HG02623 (cell line): ENCODE results near the gene CTH.
"Not testable (repeated sequence)": the region's sequence is repeated elsewhere in the genome, so short reads cannot be mapped to it uniquely, and the experiment has no call there.

ENCODE experiments used
- ATAC-seq: cut with Tn5 transposase; IDR thresholded peaks from one replicate; pipeline ENCODE4 v1.9.1; 2021; ENCODE audit warnings: moderate library complexity; ENCODE audit not compliant: unreplicated experiment

Gene CTH

DNA sequence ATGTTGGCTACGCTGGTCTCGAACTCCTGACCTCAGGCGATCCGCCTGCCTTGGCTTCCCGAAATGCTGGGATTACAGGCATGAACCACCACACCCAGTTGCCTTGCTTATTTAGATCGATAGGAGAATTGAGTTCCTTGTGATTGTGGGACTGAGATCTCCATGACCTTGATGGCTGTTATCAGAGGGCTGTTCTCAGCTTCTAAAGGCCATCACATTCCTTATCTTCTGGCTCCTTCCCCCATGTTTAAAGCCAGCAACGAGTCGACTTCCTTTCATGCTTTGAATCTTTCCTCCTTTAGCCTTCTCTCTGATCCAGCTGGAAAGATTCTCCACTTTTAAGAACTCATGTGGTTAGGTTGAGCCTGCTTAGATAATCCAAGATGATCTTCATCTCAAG lies 38.0 kb downstream of the CTH start:
- no peak for ATAC-seq

DNA sequence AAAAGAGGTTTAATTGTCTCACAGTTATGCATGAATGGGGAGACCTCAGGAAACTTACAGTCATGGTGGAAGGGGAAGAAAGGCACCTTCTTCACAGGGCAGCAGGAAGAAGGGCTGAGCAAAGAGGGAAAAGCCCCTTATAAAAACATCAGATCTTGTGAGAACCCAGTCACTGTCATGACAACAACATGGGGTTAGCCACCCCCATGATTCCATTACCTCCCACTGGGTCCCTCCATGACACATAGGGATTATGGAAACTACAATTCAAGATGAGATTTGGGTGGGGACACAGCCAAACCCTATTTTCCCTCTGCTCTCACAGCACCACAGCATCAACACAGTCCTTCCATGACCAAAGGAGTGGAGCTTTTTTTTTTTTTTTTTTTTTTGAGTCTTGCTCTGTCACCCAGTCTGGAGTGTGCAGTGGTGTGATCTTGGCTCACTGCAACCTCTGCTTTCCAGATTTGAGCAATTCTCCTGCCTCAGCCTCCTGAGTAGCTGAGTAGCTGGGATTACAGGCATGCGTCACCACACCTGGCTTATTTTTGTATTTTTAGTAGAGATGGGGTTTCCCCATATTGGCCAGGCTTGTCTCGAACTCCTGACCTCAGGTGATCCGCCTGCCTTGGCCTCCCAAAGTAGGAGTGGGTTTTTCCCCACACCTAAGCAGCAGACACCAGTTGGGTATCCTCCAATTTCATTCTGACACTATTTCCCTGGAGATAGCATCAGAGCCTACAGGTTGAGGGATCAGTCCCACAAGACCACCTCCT lies 41.3 kb downstream of the CTH start:
- ATAC-seq = not testable (repeated sequence)

DNA sequence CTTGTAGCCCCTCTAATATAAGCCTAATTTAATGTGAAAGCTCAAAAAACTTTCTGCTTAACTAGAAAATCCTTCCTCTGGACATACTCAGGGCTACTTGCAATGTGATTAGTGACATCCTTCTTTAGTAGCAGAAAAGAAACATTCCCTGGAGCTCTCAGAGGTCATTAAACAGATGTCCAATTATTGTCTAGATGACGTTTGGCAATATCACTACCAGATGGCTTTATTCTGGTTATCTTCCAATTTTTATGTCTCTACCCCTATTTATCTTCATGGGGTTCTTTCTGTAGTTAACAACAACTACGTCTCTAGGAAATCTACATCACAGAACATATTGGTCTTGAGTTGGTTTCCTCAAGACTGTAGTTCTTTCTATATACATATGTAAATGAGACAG lies 44.2 kb downstream of the CTH start:
- ATAC-seq = no peak

DNA sequence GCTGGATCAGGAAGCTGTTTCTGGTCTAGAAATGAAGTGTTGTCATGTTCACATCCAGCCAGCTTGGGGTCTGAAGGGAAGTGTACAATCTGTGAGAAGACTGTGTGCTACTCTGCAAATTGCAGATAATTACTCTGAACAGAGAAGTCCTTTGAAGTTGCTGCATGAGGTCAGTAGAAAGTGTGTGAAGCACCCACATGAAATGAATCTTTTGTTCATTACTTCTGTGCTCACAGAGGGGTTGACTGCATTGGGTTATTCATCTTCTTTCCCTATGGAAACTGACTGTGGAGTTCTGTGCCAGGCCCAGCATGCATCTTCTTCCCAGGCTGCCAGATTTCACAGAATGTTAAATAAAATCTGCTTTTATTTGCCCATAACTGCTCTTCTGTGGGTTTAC lies 47.1 kb downstream of the CTH start:
- ATAC-seq = no peak

DNA sequence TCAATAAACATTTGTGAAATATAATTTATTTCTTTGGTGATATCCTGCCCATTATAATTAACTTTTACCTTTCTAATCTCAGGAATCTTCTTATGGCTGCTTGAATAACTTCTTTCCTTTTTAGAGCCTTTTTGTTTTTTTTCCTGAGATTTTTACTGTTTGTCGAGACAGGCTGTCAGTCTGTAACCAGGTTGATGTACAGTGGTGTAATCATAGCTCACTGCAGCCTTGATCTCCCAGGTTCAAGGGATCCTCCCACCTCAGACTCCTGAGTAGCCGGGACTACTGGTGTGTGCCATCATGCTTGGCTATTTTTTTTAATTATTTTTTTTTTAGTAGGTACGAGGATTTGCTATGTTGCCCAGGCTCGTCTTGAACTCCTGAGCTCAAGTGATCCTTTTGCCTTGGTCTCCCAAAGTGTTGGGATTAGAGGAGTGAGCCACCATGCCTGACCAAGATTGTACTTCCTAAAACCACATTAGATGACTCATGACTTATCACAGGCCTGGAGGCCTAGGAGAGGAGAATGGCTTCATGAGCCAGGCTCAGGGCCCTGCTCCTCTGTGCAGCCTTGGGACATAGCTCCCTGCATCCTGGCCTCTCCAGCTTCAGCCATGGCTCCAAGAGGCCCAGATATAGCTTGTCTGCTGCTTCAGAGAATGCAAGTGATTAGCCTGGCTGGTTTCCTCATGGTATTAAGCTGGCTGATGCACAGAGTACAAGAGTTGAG lies 48.6 kb downstream of the CTH start:
- no peak for ATAC-seq

DNA sequence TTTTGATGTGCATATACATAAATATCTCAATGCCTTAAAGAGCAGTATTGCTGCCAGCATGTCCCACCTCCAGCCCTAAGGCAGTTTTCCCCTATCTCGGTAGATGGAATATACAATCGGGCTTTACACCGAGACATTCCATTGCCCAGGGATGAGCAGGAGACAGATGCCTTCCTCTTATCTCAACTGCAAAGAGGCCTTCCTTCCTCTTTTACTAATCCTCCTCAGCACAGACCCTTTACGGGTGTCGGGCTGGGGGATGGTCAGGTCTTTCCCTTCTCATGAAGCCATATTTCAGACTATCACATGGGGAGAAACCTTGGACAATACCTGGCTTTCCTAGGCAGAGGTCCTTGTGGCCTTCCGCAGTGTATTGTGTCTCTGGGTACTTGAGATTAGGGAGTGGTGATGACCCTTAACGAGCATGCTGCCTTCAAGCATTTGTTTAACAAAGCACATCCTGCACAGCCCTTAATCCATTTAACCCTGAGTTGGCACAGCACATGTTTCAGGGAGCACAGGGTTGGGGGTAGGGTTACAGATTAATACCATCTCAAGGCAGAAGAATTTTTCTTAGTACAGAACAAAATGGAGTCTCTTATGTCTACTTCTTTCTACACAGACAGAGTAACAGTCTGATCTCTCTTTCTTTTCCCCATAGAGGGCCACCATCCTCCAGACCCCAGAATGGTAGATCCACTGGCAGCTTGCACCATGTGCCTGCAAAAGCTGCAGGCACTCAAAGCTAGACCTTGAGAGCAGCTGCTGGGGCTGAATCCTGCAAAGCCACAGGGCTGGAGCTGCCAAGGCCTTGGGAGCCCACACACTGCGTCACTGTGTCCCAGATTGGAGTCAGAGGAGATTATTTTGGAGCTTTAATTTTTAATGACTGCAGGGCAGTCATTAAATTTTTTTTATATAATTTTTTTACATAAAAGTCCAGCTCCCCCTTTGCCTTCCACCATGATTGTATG lies 50.0 kb downstream of the CTH start:
- not testable (repeated sequence) for ATAC-seq

DNA sequence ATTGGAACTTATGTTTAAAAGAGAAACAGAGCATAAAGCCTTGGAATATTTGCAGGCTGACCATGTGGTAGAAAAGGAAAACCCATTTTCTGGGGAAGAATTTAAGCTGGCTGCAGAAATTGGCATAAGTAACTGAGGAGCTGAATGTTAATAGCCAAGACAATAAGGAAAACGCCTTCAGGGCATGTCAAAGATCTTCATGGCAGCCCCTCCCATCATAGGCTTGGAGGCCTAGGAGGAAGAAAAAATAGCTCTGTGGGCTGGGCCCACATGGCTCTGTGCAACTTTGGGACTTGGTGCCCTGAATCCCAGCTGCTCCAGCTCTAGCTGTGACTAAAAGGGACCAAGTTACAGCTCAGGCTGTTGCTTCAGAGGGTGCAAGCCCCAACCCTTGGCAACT lies 51.5 kb downstream of the CTH start:
- ATAC-seq = no peak

DNA sequence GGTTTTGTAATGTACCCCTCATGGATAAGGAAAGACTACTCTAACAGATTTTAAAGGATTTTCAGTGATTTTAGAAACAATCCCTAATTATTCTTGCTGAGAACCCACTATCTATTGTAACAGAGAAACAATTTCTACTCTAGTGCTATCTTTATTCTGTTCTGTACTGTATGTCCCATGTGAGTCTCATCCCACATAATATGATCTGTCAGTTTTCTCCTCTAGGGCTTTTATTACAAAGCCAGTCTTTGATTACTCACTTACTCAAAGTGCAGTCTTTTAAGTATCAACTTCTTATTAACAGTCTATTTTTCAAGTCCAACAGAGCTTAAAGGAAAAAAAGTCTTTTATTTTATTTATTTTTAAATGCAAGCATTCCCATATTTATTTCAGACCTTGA lies 54.8 kb downstream of the CTH start:
- ATAC-seq = no peak

DNA sequence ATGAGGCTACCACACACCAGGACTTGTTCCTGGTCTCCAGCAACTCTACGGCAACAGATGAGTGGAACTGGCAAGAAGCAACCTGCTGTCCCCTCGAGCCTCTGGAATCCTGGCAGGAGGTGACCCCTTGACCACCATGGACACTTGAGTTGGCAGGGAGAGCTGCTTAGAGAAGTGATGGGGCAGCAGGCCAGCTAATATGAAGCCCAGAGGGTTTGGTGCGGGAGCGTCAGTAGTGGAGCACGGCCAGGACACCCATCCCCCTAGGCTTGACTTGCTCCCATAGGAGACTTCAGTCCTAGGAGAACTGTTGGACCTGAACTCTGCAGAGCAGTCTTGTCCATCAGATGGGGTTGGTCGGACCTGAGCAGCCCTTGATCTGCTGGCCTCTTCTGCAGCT lies 56.5 kb downstream of the CTH start:
- ATAC-seq = no peak

DNA sequence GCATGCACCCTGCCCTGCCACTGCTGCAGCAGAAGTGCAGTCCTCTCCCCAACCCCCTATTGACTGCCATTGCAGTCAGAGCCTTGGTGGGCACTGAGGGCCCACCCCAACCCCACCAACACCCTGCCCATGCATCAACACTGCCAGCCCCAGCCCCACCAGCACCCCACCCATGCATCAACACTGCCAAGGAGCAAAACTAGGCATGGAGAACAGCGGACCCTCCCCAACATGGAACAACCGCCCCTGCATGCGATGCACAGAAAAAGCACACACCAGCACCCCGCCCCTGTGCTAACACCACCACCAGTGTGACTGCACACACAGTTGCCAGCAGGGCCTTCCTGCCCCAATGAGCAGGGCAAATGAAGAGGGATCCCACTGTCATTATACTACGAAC lies 57.1 kb downstream of the CTH start:
- ATAC-seq = no peak

DNA sequence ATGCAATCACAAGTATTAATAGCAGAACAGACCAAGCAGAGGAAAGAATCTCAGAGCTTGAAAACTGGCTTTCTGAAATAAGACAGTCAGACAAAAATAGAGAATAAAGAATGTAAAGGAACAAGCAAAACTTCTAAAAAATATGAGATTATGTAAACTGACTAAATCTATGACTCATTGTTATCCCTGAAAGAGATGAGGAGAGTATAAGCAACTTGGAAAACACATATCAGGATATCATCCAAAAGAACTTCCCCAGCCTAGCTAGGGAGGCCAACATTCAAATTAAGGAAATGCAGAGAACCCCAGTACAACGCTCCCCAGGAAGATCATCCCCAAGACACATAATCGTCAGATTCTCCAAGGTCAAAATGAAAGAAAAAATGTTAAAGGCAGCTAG lies 58.1 kb downstream of the CTH start:
- not testable (repeated sequence) for ATAC-seq

DNA sequence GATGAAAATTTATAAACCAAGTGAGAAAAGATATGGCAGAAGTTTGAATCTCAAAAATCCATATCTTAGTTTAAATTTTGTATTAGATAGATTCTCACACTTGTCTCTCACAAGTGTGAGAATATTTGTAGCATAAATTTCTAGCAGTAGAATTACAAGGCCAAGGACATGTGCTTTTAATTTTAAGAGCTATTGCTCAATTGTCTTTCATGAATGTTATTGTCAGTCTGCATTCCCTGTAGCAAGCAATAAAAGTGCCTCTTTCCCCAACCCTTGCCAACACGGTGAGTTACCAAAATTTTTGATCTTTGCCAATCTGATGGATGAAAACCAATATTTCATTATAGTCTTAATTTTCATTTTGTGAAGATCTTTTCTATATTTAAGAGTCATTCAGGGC lies 64.0 kb downstream of the CTH start:
- no peak for ATAC-seq

DNA sequence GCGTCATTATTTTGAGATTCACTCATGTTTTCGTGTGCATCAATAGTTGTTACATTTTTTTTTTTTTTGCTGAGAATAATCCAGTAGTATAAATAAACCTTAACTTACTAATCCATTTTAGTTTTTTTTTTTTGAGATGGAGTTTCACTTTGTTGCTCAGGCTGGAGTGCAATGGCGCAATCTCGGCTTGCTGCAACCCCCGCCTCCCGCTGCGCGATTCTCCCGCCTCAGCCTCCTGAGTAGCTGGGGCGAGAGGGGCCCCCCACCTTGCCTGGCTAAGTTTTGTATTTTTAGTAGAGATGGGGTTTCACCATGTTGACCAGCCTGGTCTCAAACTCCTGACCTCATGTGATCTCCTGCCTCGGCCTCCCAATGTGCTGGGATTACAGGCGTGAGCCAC lies 66.0 kb downstream of the CTH start:
- ATAC-seq = no peak

DNA sequence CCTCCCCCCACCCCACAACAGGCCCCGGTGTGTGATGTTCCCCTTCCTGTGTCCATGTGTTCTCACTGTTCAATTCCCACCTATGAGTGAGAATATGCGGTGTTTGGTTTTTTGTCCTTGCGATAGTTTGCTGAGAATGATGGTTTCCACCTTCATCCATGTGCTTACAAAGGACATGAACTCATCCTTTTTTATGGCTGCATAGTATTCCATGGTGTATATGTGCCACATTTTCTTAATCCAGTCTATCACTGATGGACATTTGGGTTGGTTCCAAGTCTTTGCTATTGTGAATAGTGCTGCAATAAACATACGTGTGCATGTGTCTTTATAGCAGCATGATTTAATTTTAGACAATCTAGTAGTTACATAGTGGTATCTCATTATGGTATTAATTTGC lies 66.8 kb downstream of the CTH start:
- ATAC-seq = not testable (repeated sequence)

DNA sequence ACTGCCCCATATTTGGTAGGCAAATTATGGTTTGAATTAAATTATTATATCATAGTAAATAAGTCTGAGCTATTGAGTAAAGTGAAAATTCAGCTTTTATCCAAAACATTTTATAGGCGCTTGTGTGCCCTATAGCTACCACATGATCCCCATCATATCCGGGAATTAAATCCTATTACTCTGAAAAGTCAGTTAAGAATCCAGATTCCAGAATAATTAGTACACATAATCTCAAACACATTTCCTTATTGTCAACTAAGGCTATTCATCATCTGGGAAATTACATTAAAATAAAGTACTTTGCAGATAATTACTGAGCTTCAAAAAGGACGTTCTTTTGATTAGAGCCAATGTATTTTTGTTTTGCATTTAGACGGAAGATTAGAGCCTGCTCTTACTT lies 72.3 kb downstream of the CTH start:
- no peak for ATAC-seq

DNA sequence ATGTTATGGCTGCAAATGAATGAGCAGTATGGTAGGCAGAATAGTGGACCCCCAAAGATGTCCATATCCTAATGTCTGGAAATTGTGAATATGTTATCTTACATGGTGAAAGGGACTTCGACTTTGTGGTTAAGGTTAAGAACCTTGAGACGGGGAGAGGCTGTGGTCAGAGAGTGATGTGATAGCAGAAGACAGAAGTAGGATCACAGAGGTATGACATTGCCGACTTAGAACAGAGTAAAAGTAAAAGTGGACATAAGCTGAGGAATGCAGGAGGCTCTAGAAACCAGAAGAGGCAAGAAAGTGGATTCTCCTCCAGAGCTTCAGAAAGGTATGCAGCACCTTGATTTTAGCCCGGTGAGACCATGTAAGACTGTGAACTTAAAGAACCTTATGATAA lies 74.6 kb downstream of the CTH start:
- ATAC-seq = no peak

DNA sequence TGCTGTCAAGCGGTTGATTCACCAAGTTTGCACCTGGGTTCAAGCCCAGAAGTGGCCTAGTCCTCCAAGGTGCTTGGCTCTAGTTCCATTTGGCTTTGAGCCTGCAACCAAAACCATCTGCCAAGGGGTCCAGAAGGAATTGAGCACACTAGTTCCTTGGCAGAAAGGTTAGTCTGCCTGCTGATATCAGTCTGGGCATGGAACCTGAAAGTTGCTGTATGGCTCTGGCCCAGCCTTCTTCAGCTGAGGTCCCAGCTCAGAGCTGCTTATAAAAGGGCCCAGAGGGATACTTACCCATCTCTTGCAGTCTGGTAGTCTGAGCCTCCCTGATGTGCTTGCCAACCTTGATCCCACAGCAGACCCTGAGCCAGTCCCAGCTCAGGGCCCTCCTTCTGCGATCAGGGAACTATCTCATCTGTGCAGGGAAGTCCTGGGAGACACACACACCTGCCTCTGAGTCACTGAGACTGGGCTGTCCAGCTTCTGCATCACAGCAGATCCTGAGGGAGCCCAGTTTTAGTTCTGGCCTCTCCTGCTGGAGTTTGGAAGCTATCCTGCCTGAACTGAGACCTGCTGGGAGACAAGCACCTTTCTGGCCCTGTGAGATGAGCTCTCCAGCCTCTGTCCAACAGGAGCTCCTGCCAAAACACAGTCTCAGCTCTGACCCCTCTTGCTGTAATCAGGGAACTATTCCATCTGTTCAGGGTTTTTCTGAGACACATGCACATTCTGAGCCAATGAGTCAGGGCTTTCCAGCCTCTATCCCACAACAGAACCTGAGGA lies 75.8 kb downstream of the CTH start:
- no peak for ATAC-seq

DNA sequence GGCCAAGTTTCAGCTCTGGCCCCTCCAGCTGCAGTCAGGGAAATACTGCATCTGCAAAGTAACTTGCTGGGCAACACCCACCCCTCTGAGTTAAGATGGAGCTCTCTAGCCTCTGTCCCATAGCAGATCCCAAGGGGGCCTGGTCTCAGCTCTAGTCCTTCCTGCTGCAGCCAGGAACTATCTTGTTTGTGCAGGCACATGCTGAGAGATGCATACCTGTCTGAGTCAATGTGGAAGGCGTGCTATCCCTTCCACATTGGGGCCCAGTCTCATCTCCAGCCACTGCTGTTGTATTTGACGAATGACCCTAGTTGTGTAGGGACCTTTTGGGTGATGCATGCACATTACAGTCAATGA lies 76.4 kb downstream of the CTH start:
- ATAC-seq = no peak

DNA sequence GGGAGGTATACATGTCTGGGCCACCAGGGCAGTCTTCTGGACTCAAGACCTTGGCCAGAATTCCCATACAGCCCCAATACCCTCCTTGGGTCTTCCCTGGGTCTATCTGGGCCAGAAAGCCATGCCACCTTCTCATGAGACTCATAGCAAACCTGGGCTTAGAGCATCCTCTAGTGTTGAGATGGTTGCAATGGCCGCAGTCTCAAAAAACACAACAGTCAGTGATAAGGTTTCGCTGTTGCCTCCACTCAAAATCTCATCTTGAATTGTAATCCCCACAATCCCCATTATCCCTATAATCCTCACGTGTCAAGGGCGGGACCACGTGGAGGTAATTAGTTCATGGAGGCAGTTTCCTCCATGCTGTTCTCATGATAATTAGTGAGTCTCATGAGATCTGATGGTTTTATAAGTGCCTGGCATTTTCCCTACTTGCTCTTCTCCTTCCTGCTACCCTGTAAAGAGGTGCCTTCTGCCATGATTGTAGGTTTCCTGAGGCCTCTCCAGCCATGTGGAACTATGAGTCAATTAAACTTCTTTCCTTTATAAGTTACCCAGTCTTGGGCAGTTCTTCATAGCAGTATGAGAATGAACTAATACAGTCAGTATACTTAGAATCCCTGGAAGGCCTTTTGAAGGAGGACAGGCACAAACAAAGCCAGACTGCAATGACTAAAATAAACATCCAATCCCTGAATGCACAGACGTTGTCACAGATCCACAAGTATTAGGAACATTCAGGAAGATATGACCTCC lies 77.0 kb downstream of the CTH start:
- ATAC-seq = peak; percentile 58
